ENCODE results near the gene DEPDC1B.
"Not testable (repeated sequence)": the region's sequence is repeated elsewhere in the genome, so short reads cannot be mapped to it uniquely, and the experiment has no call there.

DEPDC1B gene, protein sequence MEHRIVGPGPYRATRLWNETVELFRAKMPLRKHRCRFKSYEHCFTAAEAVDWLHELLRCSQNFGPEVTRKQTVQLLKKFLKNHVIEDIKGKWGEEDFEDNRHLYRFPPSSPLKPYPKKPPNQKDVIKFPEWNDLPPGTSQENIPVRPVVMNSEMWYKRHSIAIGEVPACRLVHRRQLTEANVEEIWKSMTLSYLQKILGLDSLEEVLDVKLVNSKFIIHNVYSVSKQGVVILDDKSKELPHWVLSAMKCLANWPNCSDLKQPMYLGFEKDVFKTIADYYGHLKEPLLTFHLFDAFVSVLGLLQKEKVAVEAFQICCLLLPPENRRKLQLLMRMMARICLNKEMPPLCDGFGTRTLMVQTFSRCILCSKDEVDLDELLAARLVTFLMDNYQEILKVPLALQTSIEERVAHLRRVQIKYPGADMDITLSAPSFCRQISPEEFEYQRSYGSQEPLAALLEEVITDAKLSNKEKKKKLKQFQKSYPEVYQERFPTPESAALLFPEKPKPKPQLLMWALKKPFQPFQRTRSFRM
- 0.78 to 1.3 reads per million in 2 experiments for total RNA-seq

DNA sequence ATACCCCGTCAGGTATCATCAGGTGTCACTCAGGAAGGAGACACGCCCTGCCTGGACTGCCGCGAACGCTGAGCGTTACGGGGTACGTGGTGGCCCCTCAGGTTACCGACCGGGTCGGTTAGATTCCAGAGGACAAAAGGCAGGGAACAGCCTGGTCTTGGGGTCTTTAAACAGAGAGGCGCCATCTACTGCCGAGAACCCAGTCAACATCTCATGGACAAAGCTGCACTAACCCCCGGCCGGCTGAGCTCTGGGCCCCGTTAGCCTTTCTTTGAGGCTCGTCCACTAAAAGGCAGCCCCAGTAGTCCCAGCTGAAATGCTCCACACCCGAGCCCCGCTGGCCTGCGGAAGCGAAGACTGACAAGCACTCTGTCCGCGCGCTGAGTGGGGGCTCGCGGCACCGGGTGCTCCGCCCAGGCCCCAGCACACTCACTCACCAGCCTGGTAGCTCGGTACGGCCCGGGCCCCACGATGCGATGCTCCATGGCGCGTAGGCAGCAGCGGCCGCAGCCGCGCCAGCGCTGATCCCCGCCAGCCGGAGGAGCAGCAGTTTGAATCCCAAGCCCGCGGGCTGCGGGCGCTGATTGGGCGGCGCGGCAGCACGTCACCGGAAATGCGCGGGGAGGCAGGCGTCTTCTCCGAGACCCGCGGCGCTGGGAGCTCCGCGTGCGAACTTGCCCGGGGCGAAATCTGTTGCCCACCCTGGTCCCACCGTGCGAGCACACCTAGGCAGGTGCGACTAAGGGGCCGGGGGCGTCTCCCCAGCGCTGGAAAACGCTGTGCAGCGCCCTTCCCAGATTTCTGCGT, at the start of gene DEPDC1B:
TSS of gene DEPDC1B (minus strand) at position 558 of the 807 bp plus-strand sequence. CDS start at position 485, 73 bp downstream.
- DNase-seq (ENCODE audit: low read depth) = peak; percentile 77

DNA sequence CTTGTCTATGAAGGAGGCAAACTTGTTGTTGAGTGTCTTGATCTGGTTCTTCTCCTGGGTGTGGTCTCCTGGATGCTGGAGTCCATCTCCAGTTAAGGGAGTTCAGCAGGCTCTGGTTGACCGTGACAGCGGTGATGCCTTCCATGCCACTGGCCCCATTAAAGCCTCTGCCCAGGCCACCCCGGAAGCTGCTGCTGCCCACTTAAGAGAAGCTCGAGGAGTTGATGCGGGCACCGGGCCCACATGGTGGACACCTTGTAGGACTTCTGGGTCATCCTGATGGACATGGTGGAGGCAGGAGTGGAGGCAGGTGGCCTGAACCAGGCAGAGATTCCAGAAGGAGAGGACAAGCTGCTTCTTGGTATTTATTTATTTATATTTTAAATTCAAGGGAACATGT, 44.7 kb upstream of the DEPDC1B start:
- no peak for DNase-seq (ENCODE audit: low read depth)

DNA sequence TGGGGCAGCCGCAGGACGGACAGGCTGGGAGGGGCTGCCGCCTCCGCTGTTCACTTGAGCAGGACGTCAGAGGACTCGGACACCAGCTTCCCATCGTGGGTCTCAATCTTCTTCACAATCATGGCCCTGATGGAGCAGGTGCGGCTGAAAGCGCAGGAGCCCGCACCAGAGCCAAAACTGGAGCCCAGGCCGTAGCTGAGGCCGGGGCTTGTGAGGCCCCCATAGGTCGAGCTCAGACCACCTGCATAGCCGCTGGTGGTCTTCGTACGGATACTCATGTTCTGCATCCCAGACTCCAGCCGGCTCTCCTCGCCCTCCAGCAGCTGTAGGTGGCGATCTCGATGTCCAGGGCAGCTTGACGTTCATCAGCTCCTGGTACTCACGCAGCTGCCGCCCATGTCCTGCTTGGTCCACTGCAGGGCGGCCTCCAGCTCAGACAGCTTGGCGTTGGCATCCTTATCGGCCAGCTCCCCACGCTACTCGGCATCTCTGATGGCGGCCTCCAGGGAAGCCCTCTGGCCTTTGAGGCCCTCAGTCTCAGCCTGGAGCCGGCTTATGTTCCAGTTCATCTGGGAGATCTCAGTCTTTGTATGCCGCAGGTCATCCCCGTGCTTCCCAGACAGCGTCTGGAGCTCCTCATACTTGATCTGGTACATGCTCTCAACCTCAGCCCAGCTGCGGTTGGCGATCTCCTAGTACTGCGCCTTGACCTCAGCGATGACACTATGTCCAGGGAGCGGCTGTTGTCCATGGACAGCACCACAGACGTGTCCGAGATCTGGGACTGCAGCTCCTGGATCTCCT, 43.7 kb upstream of the DEPDC1B start:
- no peak for DNase-seq (ENCODE audit: low read depth)

DNA sequence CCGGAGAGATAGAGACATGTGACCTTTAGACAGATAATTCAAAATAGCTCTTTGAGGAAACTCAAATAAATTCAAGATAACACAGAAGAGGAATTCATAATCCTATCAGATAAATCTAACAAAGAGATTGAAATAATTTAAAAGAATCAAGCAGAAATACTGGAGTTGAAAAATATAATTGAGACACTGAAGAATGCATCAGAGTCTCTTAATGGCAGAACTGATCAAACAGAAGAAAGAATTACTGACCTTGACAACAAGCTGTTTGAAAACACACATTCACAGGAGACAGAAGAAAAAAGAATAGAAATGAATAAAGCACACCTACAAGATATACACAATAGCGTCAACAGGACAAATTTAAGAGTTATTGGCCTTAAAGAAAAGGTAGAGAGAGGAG, 40.4 kb upstream of the DEPDC1B start:
- no peak for DNase-seq (ENCODE audit: low read depth)

DNA sequence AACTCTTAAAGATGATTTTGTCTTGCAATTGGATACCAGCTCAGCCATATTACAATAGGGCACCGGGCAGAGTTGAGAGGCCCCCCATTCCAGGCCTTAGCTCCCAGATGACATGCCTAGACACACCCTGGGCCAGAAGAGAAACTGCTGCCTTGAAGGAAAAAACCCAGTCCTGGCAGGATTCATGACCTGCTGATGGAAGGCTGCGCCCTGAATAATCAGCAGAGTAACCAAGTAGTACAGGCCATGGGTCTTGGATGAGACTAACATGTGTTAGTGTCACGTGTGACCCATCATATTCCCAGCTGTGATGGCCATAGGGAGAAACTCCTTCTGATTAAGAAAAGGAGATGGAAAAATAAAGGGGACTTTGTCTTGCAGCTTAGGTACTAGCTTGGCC, 39.0 kb upstream of the DEPDC1B start:
- DNase-seq (ENCODE audit: low read depth) = no peak

DNA sequence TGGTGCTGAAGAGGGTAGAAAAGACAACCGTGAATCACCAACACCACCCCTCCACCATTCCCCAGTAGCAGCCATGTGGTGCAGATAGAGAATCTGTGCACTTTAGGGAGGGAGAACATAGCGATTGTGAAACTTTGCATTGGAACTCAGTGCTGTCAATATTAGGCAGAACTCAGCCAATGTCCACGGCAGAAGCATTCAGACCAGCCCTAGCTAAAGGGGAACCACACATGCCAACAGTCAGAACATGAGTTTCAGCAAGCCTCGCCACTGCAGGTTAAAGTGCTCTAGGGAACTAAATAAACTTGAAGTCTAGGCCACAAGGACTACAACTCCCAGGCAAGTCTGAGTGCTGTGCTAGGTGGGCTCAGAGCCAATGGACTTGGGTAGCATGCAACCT, 38.5 kb upstream of the DEPDC1B start:
- no peak for DNase-seq (ENCODE audit: low read depth)

DNA sequence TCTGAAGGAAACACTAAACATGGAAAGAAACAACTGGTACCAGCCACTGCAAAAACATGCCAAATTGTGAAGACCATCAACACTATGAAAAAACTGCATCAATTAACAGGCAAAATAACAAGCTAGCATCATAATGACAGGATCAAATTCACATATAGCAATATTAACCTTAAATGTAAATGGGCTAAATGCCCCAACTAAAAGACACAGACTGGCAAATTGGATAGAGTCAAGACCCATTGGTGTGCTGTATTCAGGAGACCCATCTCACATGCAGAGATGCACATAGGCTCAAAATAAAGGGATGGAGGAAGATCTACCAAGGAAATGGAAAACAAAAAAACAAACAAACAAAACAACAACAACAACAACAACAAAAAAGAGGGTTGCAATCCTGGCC, 30.9 kb upstream of the DEPDC1B start:
- not testable (repeated sequence) for DNase-seq (ENCODE audit: low read depth)

DNA sequence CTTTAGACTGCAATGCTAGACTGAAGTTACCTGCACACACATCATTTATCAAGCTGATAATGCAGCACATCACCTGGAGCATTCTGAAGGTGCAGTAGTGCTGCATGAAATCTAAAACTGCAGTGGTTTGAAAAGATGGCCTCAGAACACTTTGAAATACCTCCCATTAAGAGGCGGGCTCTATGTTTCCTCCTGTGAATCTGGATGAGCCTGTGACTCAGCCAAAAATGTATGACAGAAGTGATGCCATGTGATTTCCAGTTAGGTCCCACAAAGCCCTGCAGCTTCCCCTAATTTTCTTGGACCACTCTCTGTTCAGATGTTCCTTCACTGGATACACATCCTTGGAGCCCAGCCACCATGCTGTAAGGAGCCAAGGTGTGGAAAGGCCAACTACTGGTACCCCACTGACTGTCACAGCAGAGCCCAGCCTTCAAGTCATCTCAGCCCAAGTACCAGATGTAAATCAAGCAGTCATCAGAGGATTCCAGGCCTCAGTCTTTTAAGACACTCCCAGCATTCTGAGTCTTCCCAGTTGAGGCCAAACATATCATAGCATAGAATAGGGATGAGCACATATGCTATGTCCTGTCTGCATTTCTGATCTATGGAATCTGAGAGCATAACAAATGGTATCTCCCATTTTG, 27.2 kb upstream of the DEPDC1B start:
- no peak for DNase-seq (ENCODE audit: low read depth)

DNA sequence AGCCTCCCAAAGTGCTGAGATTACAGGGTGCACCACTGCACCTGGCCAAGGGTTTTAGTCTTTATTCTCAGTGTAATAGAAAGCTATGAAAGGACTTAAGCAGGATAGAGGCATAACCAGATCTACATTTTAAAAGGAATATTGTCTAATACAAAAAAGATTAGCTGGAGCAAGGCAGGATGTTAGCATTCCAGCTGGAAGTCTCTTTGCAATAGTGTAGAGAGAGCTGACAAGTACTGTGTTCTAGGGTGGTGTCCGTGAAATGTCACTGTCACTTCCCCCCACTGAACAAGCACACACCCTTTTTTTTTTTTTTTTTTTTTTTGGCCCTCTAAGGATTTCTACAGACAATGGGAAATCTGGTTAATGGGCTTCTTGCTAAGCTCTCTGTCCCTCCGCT, 24.2 kb upstream of the DEPDC1B start:
- DNase-seq (ENCODE audit: low read depth) = no peak

DNA sequence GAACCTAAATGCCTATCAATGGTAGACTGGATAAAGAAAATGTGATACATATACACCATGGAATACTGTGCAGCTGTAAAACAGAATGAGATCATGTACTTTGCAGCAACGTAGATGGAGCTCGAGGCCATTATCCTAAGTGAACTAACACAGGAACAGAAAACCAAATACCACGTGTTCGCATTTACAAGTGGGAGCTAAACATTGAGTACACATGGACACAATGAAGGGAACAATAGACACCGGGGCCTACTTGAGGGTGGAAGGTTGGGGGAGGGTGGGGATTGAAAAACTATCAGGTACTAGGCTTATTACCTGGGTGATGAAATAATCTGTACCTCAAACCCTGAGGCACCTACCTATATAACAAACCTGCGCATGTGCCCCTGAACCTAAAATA, 22.4 kb upstream of the DEPDC1B start:
- no peak for DNase-seq (ENCODE audit: low read depth)

DNA sequence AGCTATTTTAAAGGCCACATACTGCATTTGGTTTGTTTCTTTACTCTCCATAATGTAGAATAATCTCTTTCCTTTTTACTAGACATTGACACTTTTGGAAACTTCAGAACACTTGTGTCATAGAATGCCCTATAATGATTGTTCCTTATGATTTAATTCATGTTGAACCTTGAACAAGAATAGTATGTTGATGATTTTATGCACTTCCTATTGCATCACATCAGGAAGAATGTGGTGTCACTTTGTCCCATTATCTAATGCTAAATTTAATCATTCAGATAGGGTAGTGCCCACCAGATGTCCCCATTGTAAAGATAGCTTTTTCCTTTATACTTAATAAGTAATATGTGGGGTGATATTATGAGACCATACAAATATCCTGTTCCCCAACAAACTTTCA, 19.4 kb upstream of the DEPDC1B start:
- no peak for DNase-seq (ENCODE audit: low read depth)

DNA sequence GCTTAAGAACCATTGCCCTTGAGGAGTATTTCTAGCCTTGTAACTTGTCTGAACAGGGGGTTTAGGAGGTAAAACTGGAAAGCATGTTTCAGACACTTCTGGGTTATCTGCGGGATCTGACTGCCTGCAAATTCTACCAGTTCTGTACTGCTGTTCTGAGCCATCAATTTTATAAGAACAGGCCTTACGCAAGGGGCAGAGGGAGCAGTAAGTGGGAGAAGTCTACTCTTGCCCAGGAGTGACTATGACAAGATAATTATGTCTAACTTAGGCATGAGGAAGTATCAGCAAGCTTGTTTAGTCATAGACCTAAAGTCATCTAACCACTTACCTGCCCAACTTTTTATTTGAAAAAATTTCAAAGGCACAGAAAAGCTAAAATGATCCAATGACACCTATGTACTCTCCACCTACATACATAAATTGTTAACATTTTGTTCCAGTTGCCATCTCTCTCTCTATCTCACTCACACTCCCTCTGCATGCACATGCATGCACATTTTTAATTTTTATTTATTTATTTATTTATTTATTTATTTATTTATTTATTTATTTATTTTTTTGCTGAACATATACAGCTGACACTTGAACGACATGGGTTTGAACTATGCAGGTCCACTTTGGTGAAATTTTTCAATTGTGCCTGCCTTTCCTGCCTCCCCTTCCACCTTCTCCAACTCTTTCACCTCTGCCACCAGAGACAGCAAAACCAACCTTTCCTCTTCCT, 18.4 kb upstream of the DEPDC1B start:
- DNase-seq (ENCODE audit: low read depth) = no peak

DNA sequence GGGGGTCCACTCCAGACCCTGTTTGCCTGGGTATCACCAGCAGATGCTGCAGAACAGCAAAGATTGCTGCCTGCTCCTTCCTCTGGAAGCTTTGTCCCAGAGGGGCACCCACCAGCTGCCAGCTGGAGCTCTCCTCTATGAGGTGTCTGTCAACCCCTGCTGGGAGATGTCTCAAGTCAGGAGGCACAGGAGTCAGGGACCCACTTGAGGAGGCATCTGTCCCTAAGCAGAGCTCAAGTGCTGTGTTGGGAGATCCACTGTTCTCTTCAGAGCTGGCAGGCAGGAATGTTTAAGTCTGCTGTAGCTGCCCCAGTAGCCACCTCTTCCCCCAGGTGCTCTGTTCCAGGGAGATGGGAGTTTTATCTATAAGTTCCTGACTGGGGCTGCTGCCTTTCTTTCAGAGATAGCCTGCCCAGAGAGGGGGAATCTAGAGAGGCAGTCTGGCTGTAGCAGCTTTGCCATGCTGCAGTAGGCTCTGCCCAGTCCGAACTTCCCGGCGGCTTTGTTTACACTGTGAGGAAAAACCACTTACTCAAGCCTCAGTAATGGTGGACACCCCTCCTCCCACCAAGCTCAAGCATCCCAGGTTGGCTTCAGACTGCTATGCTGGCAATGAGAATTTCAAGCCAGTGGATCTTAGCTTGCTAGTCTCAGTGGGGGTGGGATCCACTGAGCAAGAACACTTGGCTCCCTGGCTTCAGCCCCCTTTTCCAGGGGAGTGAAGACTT, 15.4 kb upstream of the DEPDC1B start:
- not testable (repeated sequence) for DNase-seq (ENCODE audit: low read depth)

DNA sequence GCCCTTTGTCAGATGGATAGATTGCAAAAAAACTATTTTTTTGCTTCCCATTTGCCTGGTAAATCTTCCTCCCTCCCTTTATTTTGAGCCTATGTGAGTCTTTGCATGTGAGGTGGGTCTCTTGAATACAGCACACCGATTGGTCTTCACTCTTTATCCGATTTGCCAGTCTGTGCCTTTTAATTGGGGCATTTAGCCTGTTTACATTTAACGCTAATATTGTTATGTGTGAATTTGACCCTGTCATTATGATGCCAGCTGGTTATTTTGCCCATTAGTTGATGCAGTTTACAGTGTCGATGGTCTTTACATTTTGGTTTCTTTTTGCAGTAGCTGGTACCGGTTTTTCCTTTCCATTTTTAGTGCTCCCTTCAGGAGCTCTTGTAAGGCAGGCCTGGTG, 13.0 kb upstream of the DEPDC1B start:
- DNase-seq (ENCODE audit: low read depth) = no peak

DNA sequence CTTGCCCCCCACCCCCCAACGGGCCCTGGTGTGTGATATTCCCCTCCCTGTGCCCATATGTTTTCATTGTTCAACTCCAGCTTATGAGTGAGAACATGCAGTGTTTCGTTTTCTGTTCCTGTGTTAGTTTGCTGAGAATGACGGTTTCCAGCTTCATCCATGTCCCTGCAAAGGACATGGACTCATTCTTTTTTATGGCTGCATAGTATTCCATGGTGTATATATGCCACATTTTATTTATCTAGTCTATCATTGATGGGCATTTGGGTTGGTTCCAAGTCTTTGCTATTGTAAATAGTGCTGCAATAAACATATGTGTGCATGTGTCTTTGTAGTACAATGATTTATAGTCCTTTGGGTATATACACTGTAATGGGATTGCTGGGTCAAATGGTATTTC, 11.9 kb upstream of the DEPDC1B start:
- DNase-seq (ENCODE audit: low read depth) = not testable (repeated sequence)

DNA sequence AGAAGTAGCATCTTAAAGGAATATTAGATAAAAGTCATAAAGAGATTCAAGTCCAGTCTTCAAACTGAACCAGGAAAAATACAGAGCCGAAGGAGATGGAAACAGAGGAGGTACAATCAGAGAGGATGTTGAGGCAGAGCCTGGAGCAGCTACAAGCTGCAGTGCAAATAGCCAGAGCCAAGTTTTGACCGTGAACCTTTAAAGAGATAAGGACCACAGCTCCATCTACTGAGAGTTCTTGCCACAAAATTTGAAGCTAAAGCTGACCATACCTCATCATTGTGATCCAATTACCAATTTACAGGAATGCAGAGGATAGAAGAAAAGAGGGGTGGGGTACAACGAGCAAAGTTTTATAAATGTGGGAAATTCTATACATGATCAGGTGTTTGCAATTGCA, 10.4 kb upstream of the DEPDC1B start:
- DNase-seq (ENCODE audit: low read depth) = no peak

DNA sequence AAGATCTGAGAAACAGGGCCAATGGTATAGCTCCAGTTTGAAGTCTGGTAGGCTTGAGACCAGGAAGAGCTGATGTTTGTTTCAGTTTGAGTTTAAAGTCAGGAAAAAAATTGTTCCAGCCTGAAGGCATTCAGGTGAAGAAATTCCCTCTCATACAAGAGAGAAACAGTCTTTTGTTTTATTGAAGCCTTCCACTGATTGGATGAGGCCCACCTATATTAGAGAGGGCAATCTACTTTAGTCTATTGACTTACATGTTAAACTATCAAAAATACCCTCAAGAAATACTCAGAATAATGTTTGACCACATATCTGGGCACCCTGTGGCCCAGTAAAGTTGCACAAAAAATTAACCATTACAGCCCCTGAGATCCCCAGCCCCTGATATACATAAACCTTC, 5.2 kb upstream of the DEPDC1B start:
- DNase-seq (ENCODE audit: low read depth) = no peak

DNA sequence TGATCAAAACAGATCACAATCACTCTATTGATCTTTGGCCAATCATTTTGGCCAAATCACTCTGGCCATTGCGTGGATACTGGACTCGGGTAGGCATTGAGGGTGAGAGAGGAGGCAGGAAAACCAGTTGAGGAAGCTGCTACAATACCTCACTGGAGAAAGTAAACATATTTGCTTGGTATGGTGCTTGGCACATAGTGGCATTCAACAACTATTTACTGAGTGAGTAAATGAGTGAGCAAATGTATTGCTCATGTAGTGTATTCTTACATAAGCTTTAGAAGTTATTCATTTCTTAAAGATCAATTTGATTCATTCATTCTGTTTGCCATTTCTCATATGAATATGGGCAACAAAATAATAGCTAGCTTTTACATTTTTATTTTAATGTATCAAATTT, 4.0 kb upstream of the DEPDC1B start:
- no peak for DNase-seq (ENCODE audit: low read depth)

DNA sequence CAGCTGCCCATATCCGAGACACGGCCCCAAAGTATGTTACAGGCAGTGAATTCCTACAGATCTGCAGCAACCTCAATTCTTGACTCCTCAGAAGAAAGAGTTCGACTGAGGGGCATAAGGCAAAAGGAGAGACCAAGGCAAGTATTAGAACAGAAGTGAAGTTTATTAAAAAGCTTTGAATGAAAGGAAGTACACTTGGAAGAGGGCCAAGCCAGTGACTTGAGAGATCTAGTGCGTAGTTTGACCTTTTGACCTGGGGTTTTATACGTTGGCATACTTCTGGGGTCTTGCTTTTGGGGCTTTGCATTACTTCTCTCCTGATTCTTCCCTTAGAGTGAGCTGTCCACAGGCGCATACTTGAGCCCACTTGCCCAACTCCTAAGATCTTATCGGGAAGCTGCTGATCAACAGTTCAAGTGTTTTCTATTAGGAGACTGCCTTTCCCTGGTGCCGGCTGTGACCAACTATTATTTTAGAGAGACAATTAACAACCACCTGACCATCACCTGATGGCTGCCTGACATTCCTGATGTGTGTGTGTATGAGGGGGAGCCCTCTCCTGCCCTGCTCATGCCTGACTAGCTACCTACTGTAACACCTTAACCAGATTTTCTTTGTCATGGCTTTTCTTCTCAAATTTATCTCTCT, 1.5 kb upstream of the DEPDC1B start:
- no peak for DNase-seq (ENCODE audit: low read depth)

DNA sequence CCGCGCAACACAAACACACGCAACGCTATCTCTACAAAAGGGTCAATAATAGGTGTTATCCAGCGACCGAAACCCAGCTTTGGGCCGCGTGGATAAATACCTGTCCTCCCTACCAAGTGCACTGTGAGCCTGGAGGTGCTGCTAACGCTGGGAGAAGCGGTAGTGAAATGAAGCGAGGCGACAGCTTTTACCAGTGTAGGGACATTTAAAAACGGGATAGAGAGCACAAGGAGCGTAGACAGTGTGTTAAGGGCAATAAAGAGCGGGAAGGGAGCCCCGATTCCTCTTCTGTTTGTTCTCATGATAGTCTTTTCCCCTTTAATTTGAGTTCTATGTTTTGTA, 421 bp upstream of the DEPDC1B start:
- no peak for DNase-seq (ENCODE audit: low read depth)
